Progenitor cell of endocrine pancreas (in vitro differentiated cells): Measurements from ENCODE around the gene THAP7. TPM values are rescaled to one million over a fixed set of nuclear protein-coding genes. Genes with fewer than 3 reads are reported as not detected.

ENCODE experiments used
- DNase-seq: peaks from one replicate; pipeline ENCODE4 v3.0.0; 2021; ENCODE audit warnings: low spot score; ENCODE audit not compliant: unreplicated experiment
- H3K27ac Mint-ChIP-seq: 2 replicates; pipeline ENCODE4 v1.8.0; 2021; ENCODE audit warnings: mild to moderate bottlenecking, moderate library complexity, mixed read lengths
- H3K27me3 Mint-ChIP-seq: 2 replicates; pipeline ENCODE4 v1.8.0; 2021; ENCODE audit warnings: mixed read lengths
- H3K36me3 Mint-ChIP-seq: 2 replicates; pipeline ENCODE4 v1.8.0; 2022; ENCODE audit warnings: mixed read lengths; ENCODE audit not compliant: insufficient read depth
- H3K4me1 Mint-ChIP-seq: 2 replicates; pipeline ENCODE4 v1.8.0; 2021; ENCODE audit warnings: low read depth, mixed read lengths
- H3K4me3 Mint-ChIP-seq: 2 replicates; pipeline ENCODE4 v1.8.0; 2021; ENCODE audit warnings: low read depth, mild to moderate bottlenecking, moderate library complexity, mixed read lengths
- H3K9me3 Mint-ChIP-seq: 2 replicates; pipeline ENCODE4 v1.8.0; 2021; ENCODE audit warnings: low read depth, mixed read lengths
- total RNA-seq: library from RNA; stranded (reverse); gene quantifications from 2 replicates; pipeline ENCODE4 v1.2.1, GENCODE V29; 2021
- TF ChIP-seq, protein P1 (sequence below): fragments of 200-600 bp; sonication (generic); IDR thresholded peaks from one replicate; pipeline ENCODE4 v1.5.0; 2021; ENCODE audit warnings: antibody characterized with exemption, mild to moderate bottlenecking; ENCODE audit not compliant: unreplicated experiment

THAP7 gene
- total RNA-seq, 1 donor from 2014 or later: 17.6 TPM

DNA sequence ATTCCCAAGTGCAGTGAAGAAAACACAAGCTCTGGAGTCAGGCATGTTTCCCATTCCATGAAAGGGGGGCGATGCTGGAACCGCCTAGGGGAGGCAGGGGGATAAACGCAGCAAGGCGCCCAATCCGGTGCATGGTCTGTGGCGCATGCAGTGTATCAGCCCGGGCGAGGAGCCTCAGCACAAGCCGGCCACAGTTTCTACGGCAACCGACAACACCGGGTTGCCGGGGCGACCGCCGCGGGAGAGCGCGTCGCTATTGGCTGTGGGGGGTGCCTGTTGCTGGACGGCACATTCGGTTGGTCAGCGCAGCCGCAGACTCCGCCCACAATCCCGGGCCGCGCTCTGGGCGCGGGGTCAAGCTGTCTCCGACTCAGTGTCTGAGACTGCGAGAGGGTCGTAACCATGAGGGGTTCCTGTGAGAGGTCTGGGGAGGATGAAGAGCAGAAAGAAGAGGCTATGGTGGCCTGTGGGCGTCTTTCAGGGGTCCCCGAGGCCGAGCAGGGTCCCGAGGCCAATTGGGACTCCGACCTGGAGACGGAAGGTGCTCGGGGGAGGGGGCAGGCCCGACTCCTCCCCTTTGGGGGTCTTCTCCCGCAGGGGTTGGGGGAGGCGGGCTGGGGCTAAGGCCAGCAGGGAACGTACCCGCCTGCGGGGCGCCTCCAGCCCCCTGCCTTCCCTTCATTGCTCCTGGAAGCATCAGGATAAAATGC, 43.8 kb upstream of the THAP7 start, which contains the start of gene LRRC74B:
Gene LRRC74B (plus strand): TSS at position 362 of the 710 bp plus-strand sequence. CDS start 41 bp downstream, at position 403.
- no peaks in the 10 kb centered on the region for H3K36me3 Mint-ChIP-seq
- TF ChIP-seq, protein P1, sequence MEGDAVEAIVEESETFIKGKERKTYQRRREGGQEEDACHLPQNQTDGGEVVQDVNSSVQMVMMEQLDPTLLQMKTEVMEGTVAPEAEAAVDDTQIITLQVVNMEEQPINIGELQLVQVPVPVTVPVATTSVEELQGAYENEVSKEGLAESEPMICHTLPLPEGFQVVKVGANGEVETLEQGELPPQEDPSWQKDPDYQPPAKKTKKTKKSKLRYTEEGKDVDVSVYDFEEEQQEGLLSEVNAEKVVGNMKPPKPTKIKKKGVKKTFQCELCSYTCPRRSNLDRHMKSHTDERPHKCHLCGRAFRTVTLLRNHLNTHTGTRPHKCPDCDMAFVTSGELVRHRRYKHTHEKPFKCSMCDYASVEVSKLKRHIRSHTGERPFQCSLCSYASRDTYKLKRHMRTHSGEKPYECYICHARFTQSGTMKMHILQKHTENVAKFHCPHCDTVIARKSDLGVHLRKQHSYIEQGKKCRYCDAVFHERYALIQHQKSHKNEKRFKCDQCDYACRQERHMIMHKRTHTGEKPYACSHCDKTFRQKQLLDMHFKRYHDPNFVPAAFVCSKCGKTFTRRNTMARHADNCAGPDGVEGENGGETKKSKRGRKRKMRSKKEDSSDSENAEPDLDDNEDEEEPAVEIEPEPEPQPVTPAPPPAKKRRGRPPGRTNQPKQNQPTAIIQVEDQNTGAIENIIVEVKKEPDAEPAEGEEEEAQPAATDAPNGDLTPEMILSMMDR: no peak
- peaks cover 17% of the 10 kb centered on the region for H3K27me3 Mint-ChIP-seq
- peak within 1 kb of the TSS; percentile 87 for H3K4me3 Mint-ChIP-seq
- DNase-seq: peak; percentile 88
- H3K27ac Mint-ChIP-seq: peak within 1 kb of the TSS; percentile 91
- no peaks in the 10 kb centered on the region for H3K9me3 Mint-ChIP-seq
- H3K4me1 Mint-ChIP-seq: peaks cover 9% of the 10 kb centered on the region

DNA sequence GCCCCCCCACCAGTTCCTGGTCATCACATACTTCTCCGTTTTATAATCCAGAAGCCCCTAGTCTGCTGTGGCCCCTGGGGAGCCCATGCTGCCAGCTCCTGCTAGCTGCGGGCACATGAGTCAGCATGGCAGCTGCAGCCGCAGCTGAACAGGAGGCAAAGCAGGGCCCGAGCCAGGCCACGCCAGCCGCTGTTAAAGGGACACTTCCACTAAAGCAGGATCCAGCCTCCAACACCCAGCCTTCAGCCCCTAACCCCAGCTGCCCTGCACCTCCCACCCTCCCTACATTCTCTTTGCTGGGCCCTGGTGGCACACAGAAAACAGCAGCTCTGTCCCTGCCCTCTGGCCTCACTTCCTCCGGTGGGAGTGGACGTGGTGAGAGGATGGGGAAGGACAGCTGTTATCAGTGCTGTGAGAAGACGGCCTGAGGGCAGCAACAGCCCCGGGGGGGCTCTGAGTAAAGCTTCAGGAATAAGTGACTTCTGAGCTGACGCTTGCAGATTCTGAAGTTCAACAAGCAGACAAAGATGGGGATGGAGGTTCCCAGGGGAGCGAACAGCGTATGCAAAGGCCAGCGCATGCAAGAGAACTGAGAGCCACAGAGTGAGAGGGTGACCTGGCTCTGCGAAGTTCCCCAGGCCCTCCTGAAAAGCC, 43.1 kb upstream of the THAP7 start:
- Mint-ChIP-seq H3K4me3 (peak overlapping the region; percentile 87), H3K9me3 (no peaks in the 10 kb centered on the region), H3K27me3 (peaks cover 17% of the 10 kb centered on the region), H3K4me1 (peaks cover 9% of the 10 kb centered on the region), H3K36me3 (no peaks in the 10 kb centered on the region), H3K27ac (peak overlapping the region; percentile 76)
- TF ChIP-seq, protein P1: no peak
- DNase-seq: no peak

DNA sequence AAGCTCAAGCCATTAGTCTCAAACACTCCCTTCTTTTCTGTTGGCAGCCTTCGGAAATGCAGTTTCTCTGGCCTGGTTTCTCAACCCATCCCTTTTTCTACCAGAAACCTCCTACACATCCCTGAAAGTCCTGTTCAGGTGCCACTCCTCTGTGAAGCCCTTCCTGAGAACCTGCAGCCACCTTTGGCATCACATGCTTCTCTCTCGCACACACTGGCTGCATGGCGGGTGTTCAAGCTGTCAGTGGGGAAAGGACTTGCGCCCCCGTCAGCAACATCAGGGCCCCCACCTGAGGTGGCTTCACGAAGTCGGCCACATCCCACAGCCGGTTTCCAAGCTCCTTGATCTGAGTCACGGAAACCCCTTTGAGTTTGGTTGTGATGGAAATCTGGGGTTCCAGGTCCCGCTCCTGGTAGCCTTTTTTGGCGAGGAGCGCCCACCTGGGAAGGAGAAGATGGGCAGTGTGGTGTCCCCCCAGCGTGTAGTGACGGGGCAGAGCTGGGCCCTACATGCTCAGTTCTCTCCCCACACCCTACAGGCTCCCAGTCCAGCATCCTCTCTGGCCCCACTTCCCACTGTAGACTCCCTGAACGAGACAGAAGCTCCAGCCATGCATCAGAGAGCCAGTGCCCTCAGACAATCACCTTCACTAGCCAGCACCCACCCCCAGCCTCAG, 42.1 kb upstream of the THAP7 start:
- Mint-ChIP-seq H3K9me3 (no peaks in the 10 kb centered on the region), H3K27ac (peak overlapping the region; percentile 42), H3K36me3 (no peaks in the 10 kb centered on the region), H3K4me1 (peaks cover 9% of the 10 kb centered on the region), H3K27me3 (peaks cover 17% of the 10 kb centered on the region), H3K4me3 (no peak overlapping the region)
- TF ChIP-seq, protein P1: no peak
- no peak for DNase-seq

DNA sequence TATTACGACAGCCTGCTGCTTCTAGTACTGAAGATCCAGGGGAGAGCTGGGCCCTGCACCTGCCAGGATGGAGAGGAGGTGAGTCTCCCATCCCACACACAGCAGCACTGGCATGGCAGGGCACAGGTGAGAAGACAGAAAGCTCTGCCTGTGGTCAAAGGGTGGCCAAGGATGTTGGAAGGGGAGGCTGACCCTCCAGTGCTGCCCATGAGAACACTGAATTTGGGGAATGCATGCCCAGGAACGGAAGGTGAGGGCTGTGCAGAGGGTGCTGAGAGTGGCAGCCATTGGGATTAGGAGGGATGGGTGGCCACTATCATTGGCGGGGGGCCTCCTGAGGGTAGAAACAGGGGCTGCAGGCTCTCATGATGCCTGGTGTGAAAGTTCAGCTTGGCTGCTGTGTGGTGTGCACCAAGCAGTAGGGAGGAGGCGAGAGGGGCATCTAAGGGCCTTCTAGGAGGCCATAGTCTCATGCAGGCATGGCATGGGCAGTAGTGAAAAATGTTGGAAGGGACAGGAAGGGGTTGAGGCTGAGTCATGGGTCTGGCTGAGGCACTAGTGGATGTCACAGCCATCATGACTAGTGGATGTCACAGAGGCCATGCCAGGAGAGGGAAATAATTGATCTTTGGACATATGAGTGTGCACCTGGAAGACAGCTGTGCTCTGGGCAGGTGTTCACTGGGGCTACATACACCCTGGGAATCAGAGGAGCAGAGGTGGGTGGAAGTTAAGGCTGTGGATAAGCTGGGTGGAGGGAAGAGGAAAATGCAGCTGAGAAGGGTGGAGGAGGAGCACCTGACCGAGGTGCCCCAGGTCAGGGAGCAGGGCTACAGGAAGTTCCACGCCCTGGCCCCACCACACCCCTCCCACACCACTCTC, 41.3 kb upstream of the THAP7 start:
- H3K4me3 Mint-ChIP-seq: no peak overlapping the region
- no peak for DNase-seq
- peak overlapping the region; percentile 42 for H3K27ac Mint-ChIP-seq

More for the DNA sequence above, 41.3 kb upstream of the THAP7 start:
- no peaks in the 10 kb centered on the region for H3K36me3 Mint-ChIP-seq
- peaks cover 19% of the 10 kb centered on the region for H3K27me3 Mint-ChIP-seq
- H3K4me1 Mint-ChIP-seq: peaks cover 9% of the 10 kb centered on the region
- no peaks in the 10 kb centered on the region for H3K9me3 Mint-ChIP-seq
- TF ChIP-seq, protein P1: no peak
